Brain pericyte (primary cell): Measurements from ENCODE around the gene STXBP6.

ENCODE experiments used
- DNase-seq: peaks from one replicate; pipeline ENCODE4 v3.0.0-alpha.2; 2012; ENCODE audit warnings: low read depth, low spot score

The STXBP6 gene

GRCh38 chr14:25015761-25016160 is 34.2 kb downstream of the STXBP6 start:
- DNase-seq: no peak

DNA sequence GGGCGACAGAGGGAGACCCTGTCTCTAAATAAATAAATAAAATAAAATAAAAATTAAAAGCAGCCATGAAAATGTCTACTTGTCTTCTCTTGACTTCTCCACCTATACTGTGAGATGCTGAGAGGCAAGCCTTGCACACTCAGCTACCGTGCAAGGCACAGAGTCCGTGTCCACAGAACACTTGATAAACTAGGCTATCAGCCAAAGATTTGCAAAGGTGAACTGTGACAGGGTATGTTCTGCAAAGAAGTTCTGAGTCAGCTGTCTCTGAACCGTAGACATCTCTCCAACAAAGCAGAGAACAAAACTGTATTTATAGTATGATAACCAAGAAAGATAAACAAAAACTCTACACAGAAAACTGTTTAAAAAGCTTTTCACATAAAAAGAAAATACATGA is 35.5 kb downstream of the STXBP6 start:
- no peak for DNase-seq

GRCh38 chr14:25011095-25011494 is 38.9 kb downstream of the STXBP6 start:
- DNase-seq: no peak

- no peak for DNase-seq
These were observed 39.5 kb downstream of the STXBP6 start for GRCh38 chr14:25010471-25010870.

- DNase-seq: no peak
These were observed 40.1 kb downstream of the STXBP6 start for GRCh38 chr14:25009891-25010290.

- DNase-seq: no peak
These were observed 42.1 kb downstream of the STXBP6 start for GRCh38 chr14:25007832-25008231.

- no peak for DNase-seq
These were observed 42.8 kb downstream of the STXBP6 start for GRCh38 chr14:25006961-25007795.

- no peak for DNase-seq
These were observed 43.9 kb downstream of the STXBP6 start for GRCh38 chr14:25006031-25006430.

- no peak for DNase-seq
These were observed 45.5 kb downstream of the STXBP6 start for GRCh38 chr14:25004389-25004809.

DNA sequence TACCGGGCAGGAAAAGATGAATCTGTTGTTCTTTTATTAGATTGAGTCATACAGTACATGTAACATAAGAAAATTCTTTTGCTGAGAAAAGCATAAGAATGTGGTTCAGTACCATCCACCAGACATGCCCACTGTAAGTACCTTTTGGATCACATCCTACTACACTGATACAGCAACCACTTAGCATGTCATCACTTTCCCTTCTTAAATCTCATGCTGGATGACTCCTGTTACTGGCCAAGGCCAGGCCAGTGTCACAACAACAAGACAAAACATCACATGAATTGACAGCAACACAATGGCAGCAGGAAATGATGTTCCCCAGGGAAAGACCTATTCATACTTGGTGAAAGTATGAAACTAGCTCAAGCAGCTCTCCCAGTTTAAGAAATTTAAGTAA is 46.4 kb downstream of the STXBP6 start:
- DNase-seq: no peak

- no peak for DNase-seq
These were observed 48.3 kb downstream of the STXBP6 start for GRCh38 chr14:25001601-25002000.

DNA sequence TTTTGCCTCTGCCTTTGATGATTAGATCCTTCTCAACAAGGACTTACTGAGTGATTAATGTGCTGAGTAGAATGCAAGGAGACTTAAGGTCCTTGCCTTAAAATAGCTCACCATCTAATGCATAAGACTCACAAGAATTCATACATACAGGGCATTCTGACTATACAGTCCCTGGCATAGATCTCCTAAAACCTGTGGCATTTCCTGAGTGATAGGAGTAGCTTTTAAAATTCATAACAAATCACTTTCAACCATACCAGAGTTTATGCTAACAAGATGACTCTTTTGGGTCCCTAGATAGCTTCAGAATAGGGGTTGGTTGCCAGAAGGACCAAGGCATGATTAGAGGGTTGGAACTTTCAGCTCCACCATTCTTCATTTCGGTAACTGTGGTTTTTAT is 48.8 kb downstream of the STXBP6 start:
- DNase-seq: no peak

GRCh38 chr14:24999157-24999556 is 50.8 kb downstream of the STXBP6 start:
- DNase-seq: no peak

- no peak for DNase-seq
These were observed 52.8 kb downstream of the STXBP6 start for GRCh38 chr14:24996930-24997725.

- DNase-seq: no peak
These were observed 54.9 kb downstream of the STXBP6 start for GRCh38 chr14:24995016-24995415.

GRCh38 chr14:24993631-24994030 is 56.3 kb downstream of the STXBP6 start:
- no peak for DNase-seq

- DNase-seq: no peak
These were observed 57.2 kb downstream of the STXBP6 start for GRCh38 chr14:24992624-24993360.

GRCh38 chr14:24991821-24992220 is 58.1 kb downstream of the STXBP6 start:
- no peak for DNase-seq

- DNase-seq: no peak
These were observed 58.7 kb downstream of the STXBP6 start for GRCh38 chr14:24991288-24991687.

GRCh38 chr14:24990773-24991172 is 59.2 kb downstream of the STXBP6 start:
- DNase-seq: no peak

- DNase-seq: no peak
These were observed 59.9 kb downstream of the STXBP6 start for GRCh38 chr14:24990050-24990449.

- no peak for DNase-seq
These were observed 61.2 kb downstream of the STXBP6 start for GRCh38 chr14:24988760-24989159.
